Right forelimb (tissue), 1 donor: ENCODE measurements around the gene DGKA.

ENCODE experiments used
- DNase-seq: peaks from one replicate; pipeline ENCODE4 v3.0.0-alpha.2; 2018

Gene DGKA

DNA sequence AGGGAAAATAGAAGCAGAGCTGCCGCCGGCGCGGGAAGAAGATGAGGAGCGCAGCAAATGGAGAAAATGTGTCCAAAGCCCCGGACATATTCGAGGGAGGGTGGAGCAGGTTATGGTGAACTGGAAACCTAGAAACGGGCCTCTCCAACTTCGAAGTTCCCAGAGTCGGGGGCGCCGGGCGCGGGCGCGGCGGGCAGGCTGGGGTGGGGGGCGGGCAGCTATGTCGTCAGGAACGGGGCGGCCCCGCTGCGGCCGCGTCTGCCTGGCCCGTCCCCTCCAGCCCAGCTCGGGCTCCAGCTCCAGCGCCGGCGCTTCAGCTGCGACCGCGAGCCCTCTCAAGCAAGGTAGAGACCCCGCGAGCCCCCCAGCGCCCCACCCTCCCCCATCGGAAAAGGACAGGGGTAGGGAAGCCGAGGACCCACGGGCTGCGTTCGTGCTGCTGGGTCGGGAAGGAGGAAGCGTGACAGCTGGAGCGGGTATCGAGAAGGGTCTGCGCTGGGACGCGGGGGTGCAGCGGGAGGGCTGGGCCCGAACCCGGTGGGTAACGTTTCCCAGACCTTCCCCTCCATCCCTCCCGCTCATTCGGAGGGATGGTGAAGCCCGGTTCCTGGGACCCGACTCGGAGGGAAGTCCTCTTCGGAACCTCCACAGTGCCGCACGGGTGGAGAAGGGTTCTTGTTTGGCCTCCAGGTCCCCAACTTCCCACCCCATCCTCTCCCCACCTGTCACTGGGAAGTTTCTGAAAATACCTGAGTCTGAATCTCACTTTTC, 1.0 kb downstream of the DGKA start:
- DNase-seq = peak; percentile 84

- no peak for DNase-seq
Observed at GRCh38 chr12:55932551-55932910, 1.6 kb downstream of the DGKA start.

GRCh38 chr12:55933169-55933798, 2.3 kb downstream of the DGKA start:
- DNase-seq = no peak

DNA sequence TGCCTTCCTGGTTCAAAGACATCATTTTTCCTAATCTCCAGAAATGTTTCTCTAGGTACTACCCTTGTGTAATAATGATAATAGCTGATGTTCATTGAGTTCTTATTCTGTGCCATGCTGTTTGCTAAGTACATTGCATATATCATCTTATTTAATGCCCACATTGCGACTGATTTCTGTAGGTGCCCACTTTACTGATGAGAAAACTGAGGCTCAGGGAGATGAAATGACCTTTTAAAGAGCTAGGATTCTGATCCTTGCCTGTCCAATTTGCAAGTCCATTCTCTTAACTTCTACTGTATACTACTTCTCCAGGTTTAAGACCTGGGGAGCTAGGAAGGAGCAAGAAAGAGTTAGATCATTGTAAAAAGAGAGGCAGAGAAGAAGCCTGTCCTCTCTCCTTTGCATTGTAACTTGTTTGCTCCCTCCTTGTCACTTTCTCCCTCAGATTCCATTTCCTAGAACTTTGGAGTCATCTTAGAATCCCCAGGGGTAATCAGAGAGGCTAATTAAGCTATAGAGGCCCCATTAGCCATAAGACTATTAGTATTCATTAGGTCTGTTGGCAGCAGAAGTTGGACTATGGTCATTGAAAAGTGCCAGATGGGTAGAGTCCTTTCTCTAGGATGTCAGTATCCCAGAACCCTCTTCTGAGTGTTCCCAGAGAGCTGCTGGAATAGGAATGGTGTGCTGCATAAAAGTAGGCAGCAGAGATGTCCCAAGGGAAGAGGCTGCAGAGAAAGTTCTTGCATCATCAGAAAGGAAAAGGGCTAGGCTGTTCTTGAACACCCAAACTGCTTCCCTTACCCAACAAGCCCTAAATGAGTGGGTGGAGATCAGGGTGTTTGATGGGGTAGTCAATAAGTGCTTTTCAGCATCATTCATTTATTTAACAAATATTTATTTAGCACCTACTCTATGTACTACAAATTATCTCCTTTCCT, 3.1 kb downstream of the DGKA start:
- DNase-seq = no peak

- no peak for DNase-seq
Observed at GRCh38 chr12:55934773-55935172, 3.8 kb downstream of the DGKA start.

GRCh38 chr12:55935738-55936151, 4.8 kb downstream of the DGKA start:
- no peak for DNase-seq

GRCh38 chr12:55937981-55938380, 7.0 kb downstream of the DGKA start:
- DNase-seq = no peak

DNA sequence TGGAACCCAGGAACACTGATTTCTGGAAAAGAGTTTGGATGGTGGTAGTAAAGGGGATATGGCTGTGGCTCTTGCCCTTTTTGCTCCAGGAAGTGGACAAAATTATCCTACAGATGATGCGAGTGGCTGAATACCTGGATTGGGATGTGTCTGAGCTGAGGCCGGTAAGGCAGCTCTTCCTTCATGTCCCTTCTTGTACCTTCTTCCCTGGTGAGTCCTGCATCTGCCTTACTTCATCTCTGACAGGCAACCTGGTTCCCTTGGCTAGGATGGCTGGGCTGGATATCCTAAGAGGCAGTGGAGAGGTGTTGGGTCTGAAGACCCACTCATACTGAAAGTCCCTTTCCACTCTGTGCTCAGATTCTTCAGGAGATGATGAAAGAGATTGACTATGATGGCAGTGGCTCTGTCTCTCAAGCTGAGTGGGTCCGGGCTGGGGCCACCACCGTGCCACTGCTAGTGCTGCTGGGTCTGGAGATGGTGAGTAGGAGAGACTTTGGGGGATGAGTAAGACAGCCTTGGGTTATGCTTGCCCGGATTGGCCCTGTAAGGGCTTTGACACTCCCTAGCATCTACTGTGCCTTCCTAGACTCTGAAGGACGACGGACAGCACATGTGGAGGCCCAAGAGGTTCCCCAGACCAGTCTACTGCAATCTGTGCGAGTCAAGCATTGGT, 8.0 kb downstream of the DGKA start:
- DNase-seq = no peak

DNA sequence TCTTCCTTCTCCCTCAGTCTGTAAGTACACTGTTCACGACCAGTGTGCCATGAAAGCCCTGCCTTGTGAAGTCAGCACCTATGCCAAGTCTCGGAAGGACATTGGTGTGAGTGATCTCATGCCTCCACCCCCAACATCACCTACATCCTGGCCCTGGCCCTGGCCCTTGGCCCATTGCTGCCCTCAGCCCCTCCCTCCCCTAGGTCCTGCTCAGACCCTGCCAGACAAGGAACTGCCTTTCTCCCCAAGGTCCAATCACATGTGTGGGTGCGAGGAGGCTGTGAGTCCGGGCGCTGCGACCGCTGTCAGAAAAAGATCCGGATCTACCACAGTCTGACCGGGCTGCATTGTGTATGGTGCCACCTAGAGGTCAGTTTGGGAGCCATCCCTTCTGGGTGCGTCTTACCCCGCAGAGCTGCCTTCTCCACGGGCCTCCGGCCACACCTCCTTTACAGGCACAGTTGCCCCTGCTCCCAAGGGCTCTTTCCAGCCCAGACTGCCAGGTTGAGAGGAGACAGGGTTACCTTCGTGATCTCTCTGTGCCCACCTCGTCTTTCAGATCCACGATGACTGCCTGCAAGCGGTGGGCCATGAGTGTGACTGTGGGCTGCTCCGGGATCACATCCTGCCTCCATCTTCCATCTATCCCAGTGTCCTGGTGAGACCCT, 9.2 kb downstream of the DGKA start:
- DNase-seq = peak; percentile 89

DNA sequence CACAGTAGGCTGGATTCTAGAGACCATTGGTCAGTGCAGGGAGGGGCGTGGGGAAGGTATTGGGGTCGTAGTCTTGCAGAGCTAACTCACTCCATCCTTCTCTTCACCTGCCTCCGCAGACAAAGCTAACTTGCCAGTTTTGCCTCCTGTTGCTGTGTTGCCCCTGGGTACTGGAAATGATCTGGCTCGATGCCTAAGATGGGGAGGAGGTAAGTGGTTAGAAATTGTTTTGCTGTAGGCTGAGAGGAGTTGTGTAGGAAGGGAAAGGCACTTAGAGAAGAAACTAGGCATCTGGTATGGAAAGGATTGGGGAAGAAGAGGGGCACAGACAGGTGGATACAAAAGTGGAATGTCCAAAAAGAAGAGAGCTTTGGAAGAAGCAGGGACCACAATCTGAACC, 11.1 kb downstream of the DGKA start:
- no peak for DNase-seq

GRCh38 chr12:55942577-55943136, 11.7 kb downstream of the DGKA start:
- DNase-seq = no peak

- DNase-seq = no peak
Observed at GRCh38 chr12:55946553-55946952, 15.6 kb downstream of the DGKA start.

- DNase-seq = no peak
Observed at GRCh38 chr12:55955344-55955743, 24.4 kb downstream of the DGKA start.

GRCh38 chr12:55955800-55956508, 25.0 kb downstream of the DGKA start:
- no peak for DNase-seq

- no peak for DNase-seq
Observed at GRCh38 chr12:55957106-55957859, 26.3 kb downstream of the DGKA start.

DNA sequence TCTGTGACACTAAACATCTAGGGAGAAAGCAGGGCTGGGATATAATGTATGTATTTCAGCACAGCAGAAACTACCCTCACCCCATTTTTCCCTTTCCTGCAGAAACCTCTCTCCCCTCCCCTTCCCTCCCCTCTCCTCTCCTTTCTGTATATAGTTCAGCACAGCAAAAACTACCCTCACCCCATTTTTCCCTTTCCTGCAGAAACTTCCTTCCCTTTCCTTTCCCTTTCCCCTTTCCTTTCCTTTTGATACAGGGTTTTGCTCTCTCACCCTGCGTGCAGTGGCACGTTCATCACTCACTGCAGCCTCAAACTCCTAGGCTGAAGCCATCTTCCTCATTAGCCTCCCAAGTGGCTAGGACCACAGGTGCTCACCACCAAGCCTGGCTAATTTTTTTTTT, 32.8 kb downstream of the DGKA start:
- no peak for DNase-seq

DNA sequence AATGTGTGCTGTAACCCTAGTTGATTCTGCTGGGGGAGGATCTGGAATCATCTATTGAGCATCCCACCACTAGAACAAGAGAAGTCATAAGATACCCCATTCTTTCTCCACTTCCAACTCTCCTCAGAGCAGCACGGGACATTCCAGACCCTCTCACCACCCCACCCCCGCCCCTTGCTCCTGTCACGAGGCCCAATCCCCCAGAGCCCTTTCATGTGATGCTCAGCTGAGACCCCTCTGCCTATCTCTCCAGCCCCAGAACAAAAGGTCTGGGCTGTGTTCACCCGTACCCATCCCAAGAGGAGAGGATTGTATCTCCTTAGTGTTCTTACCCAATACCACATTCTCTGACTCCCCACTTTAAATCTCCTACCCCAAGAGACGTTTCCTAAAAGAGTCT, 34.3 kb downstream of the DGKA start:
- DNase-seq = no peak

DNA sequence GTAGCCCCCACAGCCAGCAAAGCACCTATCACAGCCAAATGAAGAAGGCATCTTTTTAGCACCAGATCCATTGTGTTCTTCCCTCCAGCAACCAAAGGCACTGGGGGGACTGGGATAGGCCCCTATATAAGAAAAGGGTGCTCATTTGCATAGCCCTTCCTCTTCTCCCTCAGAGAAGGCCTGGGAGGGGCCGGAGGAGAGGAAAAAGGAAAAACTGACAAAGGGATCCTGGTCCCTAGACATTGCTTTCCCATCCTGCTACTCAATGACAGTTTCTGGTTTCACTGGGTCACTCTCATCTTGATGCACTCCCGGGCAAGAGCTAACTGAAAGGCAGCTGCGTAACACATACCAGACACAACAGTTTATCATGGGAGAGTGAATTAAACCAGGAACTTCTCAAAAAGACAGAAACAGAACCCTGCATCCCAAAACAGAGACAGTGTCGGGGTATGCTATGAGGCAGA, 35.0 kb downstream of the DGKA start, which contains the start of gene PMEL:
PMEL (minus strand) TSS at position 102 of the 467 bp plus-strand sequence; CDS start at position 71, 31 bp downstream.
- DNase-seq = no peak

GRCh38 chr12:55966408-55967281, 35.7 kb downstream of the DGKA start, which contains the start of gene CDK2:
TSS of gene CDK2 (plus strand) at chr12:55966830. CDS start at chr12:55967009, 179 bp downstream.
- peak; percentile 95 for DNase-seq
